ENCODE data around the gene AOPEP. TPM values are rescaled to one million over a fixed set of nuclear protein-coding genes. Genes with fewer than 3 reads are reported as not detected.

Gene AOPEP
- total RNA-seq, 2 experiments from 2014 or later: 9.5 TPM

- peaks cover 19% of the 10 kb centered on the region for H3K4me1 Mint-ChIP-seq
- POLR2A ChIA-PET: no interaction called here
Measured at GRCh38 chr9:94798201-94798600, 71.7 kb downstream of the AOPEP start.

GRCh38 chr9:94798708-94799107 is 72.2 kb downstream of the AOPEP start:
- DNase-seq: no peak
- H3K4me1 Mint-ChIP-seq: peaks cover 23% of the 10 kb centered on the region
- peaks cover 15% of the 10 kb centered on the region for H3K36me3 Mint-ChIP-seq
- H3K27ac Mint-ChIP-seq: no peak overlapping the region
- no peak for ATAC-seq (ENCODE audit: low read depth)
- H3K27me3 Mint-ChIP-seq: no peaks in the 10 kb centered on the region
- no peak overlapping the region for H3K4me3 Mint-ChIP-seq
- H3K9me3 Mint-ChIP-seq: peaks cover 1% of the 10 kb centered on the region
- POLR2A ChIA-PET: no interaction called here

More at GRCh38 chr9:94798201-94798600, 71.7 kb downstream of the AOPEP start:
- Mint-ChIP-seq H3K27ac (no peak overlapping the region), H3K27me3 (no peaks in the 10 kb centered on the region), H3K4me3 (no peak overlapping the region), H3K36me3 (peaks cover 17% of the 10 kb centered on the region), H3K9me3 (peaks cover 1% of the 10 kb centered on the region)
- DNase-seq (no peak), ATAC-seq (ENCODE audit: low read depth) (no peak)

- H3K27ac Mint-ChIP-seq: no peak overlapping the region
- no peaks in the 10 kb centered on the region for H3K27me3 Mint-ChIP-seq
- peaks cover 12% of the 10 kb centered on the region for H3K36me3 Mint-ChIP-seq
- ATAC-seq (ENCODE audit: low read depth) (no peak), DNase-seq (no peak)
- POLR2A ChIA-PET: no interaction called here
- no peaks in the 10 kb centered on the region for H3K9me3 Mint-ChIP-seq
- no peak overlapping the region for H3K4me3 Mint-ChIP-seq
- H3K4me1 Mint-ChIP-seq: peaks cover 21% of the 10 kb centered on the region
Measured at GRCh38 chr9:94799578-94800264, 73.2 kb downstream of the AOPEP start.

- H3K9me3 Mint-ChIP-seq: no peaks in the 10 kb centered on the region
- no peak overlapping the region for H3K27ac Mint-ChIP-seq
- H3K4me1 Mint-ChIP-seq: peaks cover 19% of the 10 kb centered on the region
- DNase-seq (no peak), ATAC-seq (ENCODE audit: low read depth) (no peak)
- POLR2A ChIA-PET: no interaction called here
- H3K4me3 Mint-ChIP-seq: no peak overlapping the region
- no peaks in the 10 kb centered on the region for H3K27me3 Mint-ChIP-seq
- peaks cover 16% of the 10 kb centered on the region for H3K36me3 Mint-ChIP-seq
Measured at GRCh38 chr9:94800424-94801117, 74.1 kb downstream of the AOPEP start.

GRCh38 chr9:94801234-94801633 is 74.7 kb downstream of the AOPEP start:
- DNase-seq: no peak
- H3K27ac Mint-ChIP-seq: no peak overlapping the region
- no peak overlapping the region for H3K4me3 Mint-ChIP-seq
- no peak for ATAC-seq (ENCODE audit: low read depth)
- peaks cover 2% of the 10 kb centered on the region for H3K27me3 Mint-ChIP-seq
- no peaks in the 10 kb centered on the region for H3K9me3 Mint-ChIP-seq
- POLR2A ChIA-PET: no interaction called here
- peaks cover 19% of the 10 kb centered on the region for H3K36me3 Mint-ChIP-seq
- H3K4me1 Mint-ChIP-seq: peaks cover 19% of the 10 kb centered on the region

- H3K9me3 Mint-ChIP-seq: no peaks in the 10 kb centered on the region
- peaks cover 2% of the 10 kb centered on the region for H3K27me3 Mint-ChIP-seq
- DNase-seq (no peak), ATAC-seq (ENCODE audit: low read depth) (no peak)
- H3K4me3 Mint-ChIP-seq: no peak overlapping the region
- peaks cover 22% of the 10 kb centered on the region for H3K36me3 Mint-ChIP-seq
- POLR2A ChIA-PET: no interaction called here
- H3K27ac Mint-ChIP-seq: no peak overlapping the region
- H3K4me1 Mint-ChIP-seq: peaks cover 19% of the 10 kb centered on the region
Measured at GRCh38 chr9:94801681-94802080, 75.2 kb downstream of the AOPEP start.

- POLR2A ChIA-PET: no interaction called here
- H3K4me1 Mint-ChIP-seq: peaks cover 19% of the 10 kb centered on the region
- DNase-seq: no peak
- H3K36me3 Mint-ChIP-seq: peaks cover 23% of the 10 kb centered on the region
- ATAC-seq (ENCODE audit: low read depth): no peak
- H3K9me3 Mint-ChIP-seq: no peaks in the 10 kb centered on the region
- H3K4me3 Mint-ChIP-seq: no peak overlapping the region
- H3K27ac Mint-ChIP-seq: no peak overlapping the region
- peaks cover 2% of the 10 kb centered on the region for H3K27me3 Mint-ChIP-seq
Measured at GRCh38 chr9:94802251-94802650, 75.8 kb downstream of the AOPEP start.

GRCh38 chr9:94802793-94803192 is 76.3 kb downstream of the AOPEP start:
- Mint-ChIP-seq H3K27me3 (peaks cover 2% of the 10 kb centered on the region), H3K9me3 (no peaks in the 10 kb centered on the region), H3K27ac (no peak overlapping the region), H3K4me3 (peak overlapping the region; percentile 34), H3K36me3 (peaks cover 28% of the 10 kb centered on the region), H3K4me1 (peaks cover 19% of the 10 kb centered on the region)
- POLR2A ChIA-PET: no interaction called here
- DNase-seq (no peak), ATAC-seq (ENCODE audit: low read depth) (peak; percentile 73)

GRCh38 chr9:94804316-94804715 is 77.8 kb downstream of the AOPEP start:
- ATAC-seq (ENCODE audit: low read depth) (no peak), DNase-seq (no peak)
- Mint-ChIP-seq H3K27me3 (peaks cover 2% of the 10 kb centered on the region), H3K9me3 (no peaks in the 10 kb centered on the region), H3K36me3 (peaks cover 28% of the 10 kb centered on the region), H3K4me3 (no peak overlapping the region), H3K27ac (no peak overlapping the region), H3K4me1 (peaks cover 19% of the 10 kb centered on the region)
- POLR2A ChIA-PET: no interaction called here

- POLR2A ChIA-PET: no interaction called here
- Mint-ChIP-seq H3K9me3 (no peaks in the 10 kb centered on the region), H3K27ac (no peak overlapping the region), H3K4me1 (peaks cover 19% of the 10 kb centered on the region), H3K36me3 (peaks cover 28% of the 10 kb centered on the region), H3K4me3 (no peak overlapping the region), H3K27me3 (peaks cover 2% of the 10 kb centered on the region)
- DNase-seq (no peak), ATAC-seq (ENCODE audit: low read depth) (no peak)
Measured at GRCh38 chr9:94805051-94805489, 78.6 kb downstream of the AOPEP start.

GRCh38 chr9:94805585-94805984 is 79.1 kb downstream of the AOPEP start:
- no peak for DNase-seq
- ATAC-seq (ENCODE audit: low read depth): no peak
- Mint-ChIP-seq H3K4me3 (no peak overlapping the region), H3K9me3 (no peaks in the 10 kb centered on the region), H3K27me3 (peaks cover 2% of the 10 kb centered on the region), H3K36me3 (peaks cover 28% of the 10 kb centered on the region), H3K27ac (no peak overlapping the region), H3K4me1 (peaks cover 19% of the 10 kb centered on the region)
- POLR2A ChIA-PET: no interaction called here

GRCh38 chr9:94806307-94806893 is 79.9 kb downstream of the AOPEP start:
- H3K27me3 Mint-ChIP-seq: peaks cover 2% of the 10 kb centered on the region
- peaks cover 19% of the 10 kb centered on the region for H3K4me1 Mint-ChIP-seq
- peaks cover 25% of the 10 kb centered on the region for H3K36me3 Mint-ChIP-seq
- POLR2A ChIA-PET: interaction anchor here (0.6 kb wide), 1 partner anchor 99 kb away, joined by 3 read pairs; no protein-coding TSS in a partner anchor
- no peak overlapping the region for H3K4me3 Mint-ChIP-seq
- no peak overlapping the region for H3K27ac Mint-ChIP-seq
- ATAC-seq (ENCODE audit: low read depth) (no peak), DNase-seq (no peak)
- H3K9me3 Mint-ChIP-seq: no peaks in the 10 kb centered on the region

- Mint-ChIP-seq H3K4me1 (peaks cover 13% of the 10 kb centered on the region), H3K9me3 (no peaks in the 10 kb centered on the region), H3K4me3 (no peak overlapping the region), H3K27me3 (peaks cover 2% of the 10 kb centered on the region), H3K36me3 (peaks cover 23% of the 10 kb centered on the region), H3K27ac (no peak overlapping the region)
- POLR2A ChIA-PET: no interaction called here
- ATAC-seq (ENCODE audit: low read depth): no peak
- no peak for DNase-seq
Measured at GRCh38 chr9:94807556-94807955, 81.1 kb downstream of the AOPEP start.
